Fibroblast of pulmonary artery (primary cell): ENCODE measurements around the gene ASIC3.
A peak's percentile ranks its signal among the peaks of the same experiment; 100 is the strongest.
"Not testable (repeated sequence)": the region's sequence is repeated elsewhere in the genome, so short reads cannot be mapped to it uniquely, and the experiment has no call there.

Experiments
- DNase-seq: peaks from one replicate; pipeline ENCODE4 v3.0.0-alpha.2; 2010; ENCODE audit warnings: low read depth
- H3K4me3 ChIP-seq: replicated peaks from 2 replicates; pipeline ENCODE4 v1.5.1; 2011; ENCODE audit warnings: low read depth, mild to moderate bottlenecking, control low read depth, low read length, moderate library complexity
- CTCF ChIP-seq: IDR thresholded peaks from 2 replicates; pipeline ENCODE4 v1.5.1; 2011; ENCODE audit warnings: mild to moderate bottlenecking, control low read depth, low read length, inconsistent platforms; ENCODE audit errors: missing control alignments

Gene ASIC3

GRCh38 chr7:151025924-151026671 lies 22.2 kb upstream of the ASIC3 start:
- TF ChIP-seq CTCF, result no peak
- DNase-seq, result no peak
- no peak overlapping the region for H3K4me3 ChIP-seq

GRCh38 chr7:151026771-151027727 lies 21.3 kb upstream of the ASIC3 start:
- not testable (repeated sequence) for DNase-seq, H3K4me3 ChIP-seq

GRCh38 chr7:151027728-151028130 lies 20.6 kb upstream of the ASIC3 start:
- DNase-seq, result not testable (repeated sequence)
- H3K4me3 ChIP-seq, result peak overlapping the region; percentile 88

GRCh38 chr7:151028131-151028947 lies 20.0 kb upstream of the ASIC3 start, which contains the start of gene ABCB8:
ABCB8 (plus strand) TSS chr7:151028450; CDS start chr7:151028516, 66 bp downstream.
- peak within 1 kb of the TSS; percentile 88 for H3K4me3 ChIP-seq
- DNase-seq, result peak; percentile 99
- peak; percentile 27 for TF ChIP-seq CTCF

- H3K4me3 ChIP-seq, result peak overlapping the region; percentile 88
- DNase-seq, result no peak
- no peak for TF ChIP-seq CTCF
Observed at GRCh38 chr7:151028948-151029501, 19.3 kb upstream of the ASIC3 start.

- TF ChIP-seq CTCF, result no peak
- H3K4me3 ChIP-seq, result no peak overlapping the region
- no peak for DNase-seq
Observed at GRCh38 chr7:151031011-151031410, 17.3 kb upstream of the ASIC3 start.
